ENCODE data around the gene GSS.

GSS gene

DNA sequence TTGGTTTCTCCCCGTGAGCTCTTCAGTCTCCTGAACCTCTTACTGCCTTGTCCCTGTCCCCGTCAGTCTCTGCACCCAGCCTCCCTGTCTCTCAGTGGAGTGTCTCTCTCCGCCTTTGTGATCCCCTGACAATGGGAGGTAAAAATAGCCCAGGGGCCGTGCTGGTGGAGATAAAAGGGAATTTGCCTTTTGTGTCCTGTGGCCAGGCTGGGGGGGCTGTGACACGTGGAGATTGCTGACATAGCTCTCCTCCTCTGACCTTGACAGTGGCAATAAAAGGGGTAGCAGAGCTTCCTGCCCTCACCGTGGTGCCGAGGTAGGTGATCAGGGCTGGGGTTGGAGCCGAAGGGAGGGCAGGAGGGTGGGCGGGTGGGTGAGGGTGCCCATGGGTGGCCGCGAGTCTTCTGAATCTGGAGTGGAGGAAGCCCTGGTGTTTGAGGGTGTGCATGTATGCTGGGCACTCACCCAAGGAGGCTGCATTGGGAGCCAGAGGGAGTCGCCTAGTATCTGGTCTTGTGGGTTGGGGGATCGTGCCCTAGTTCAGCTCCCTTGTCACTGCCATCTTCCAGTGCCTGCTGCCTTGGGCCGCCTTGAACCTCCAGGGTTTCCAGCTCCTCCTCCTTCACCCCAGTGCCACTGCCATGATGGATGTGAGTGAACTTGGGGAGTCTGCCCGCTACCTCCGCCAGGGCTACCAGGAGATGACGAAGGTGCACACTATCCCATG, 21.9 kb upstream of the GSS start:
- DNase-seq: no peak

DNA sequence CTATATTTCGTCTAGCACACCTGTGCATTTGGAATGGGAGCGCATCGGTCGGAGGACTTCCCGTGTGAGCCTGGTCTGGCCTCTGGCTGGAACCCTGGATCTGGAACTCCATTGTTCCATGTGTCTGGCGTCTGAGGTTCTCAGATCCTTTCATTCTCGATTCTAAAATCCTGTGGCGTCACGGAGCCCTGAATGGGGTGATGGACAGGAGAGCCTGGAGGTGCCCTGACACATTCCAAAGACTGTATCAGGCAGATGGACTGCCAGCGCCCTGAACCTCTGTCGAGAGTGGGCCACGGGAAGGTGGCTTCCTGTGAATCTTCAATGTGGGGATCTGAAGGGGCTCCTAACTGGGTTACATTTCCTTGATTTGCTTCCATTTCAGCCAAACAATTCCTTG, 20.7 kb upstream of the GSS start:
- DNase-seq: no peak

DNA sequence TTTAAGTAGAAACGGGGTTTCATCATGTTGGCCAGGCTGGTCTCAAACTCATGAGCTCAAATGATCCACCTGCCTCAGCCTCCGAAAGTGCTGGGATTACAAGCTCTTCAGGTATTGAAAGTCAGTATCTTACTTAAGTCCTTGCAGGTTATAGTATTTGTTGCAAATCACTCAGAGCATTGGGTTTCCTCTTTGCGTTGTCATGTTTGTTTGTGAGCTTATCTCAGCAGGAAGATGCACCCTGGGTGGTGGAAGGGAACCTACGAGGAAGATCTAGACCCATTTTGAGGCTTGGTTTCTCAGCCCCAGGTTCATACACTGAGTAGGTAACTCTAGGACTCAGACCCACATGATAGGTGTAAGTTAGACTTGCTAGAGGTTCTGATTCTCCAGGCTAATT, 18.6 kb upstream of the GSS start:
- no peak for DNase-seq

DNA sequence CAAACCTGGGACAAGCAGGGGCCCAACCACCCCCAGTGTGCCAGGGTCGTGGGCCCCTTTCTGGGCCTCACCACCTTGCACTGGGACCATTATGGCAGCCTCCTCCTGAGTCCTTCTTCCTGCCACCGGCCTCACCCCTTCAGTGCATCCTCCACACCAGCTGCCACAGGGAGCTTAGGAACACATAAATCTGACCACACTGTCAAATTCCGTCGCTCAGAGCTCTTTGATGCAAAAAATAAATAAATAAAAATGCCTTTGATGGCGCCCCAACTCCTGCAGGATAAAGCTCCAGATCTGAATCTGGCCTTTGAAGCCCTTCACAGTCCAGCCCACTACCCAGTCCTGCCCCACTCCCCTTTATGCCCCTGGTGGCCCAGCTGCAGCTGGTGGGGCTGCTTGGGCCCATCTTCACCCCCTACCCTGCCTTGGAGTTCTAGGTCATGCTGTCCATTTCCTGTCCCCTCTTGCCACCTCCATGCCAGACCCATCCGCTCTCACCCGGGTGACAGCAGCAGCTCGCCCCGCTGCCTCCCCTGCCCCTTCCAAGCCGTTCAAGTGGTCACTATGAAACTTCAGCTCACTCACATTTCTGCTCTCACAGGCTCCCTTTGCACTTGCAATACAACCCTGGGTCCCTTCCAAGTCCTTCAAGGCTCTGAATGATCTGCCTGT, 16.1 kb upstream of the GSS start:
- no peak for DNase-seq

DNA sequence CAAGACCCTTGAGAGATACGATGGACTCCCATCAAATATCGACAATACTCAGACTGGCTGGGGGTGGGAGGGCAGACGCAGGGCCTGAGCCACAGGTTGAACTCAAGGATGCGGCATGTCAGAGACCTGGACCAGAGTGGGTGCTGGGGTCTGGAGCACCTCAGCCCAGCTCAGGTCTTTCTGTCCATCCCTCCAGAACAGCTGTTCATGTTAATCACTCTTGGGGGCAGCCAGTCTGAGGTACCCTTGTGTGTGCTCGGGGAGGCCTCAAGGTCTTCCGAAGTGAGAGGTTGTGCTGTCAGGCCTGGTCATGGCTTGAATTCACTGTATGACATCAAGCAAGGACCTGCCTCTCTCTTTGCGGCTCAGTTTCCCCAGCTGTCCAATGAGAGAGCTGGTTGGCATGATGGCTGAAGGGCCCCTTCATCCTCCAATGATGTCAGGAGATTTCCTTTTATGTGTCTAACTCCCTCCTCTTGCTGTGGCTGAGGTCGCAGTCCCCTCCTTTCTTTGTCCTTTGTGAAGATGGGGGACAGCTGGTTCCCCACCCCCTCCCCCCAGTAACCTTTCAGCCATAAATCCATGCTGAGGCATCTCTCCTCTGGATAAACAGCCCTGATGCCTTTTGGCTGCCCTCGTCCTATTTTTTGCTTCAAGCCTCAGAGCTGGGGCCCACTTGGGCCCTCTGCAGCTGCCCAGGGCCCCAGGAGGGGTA, 15.4 kb upstream of the GSS start:
- no peak for DNase-seq

DNA sequence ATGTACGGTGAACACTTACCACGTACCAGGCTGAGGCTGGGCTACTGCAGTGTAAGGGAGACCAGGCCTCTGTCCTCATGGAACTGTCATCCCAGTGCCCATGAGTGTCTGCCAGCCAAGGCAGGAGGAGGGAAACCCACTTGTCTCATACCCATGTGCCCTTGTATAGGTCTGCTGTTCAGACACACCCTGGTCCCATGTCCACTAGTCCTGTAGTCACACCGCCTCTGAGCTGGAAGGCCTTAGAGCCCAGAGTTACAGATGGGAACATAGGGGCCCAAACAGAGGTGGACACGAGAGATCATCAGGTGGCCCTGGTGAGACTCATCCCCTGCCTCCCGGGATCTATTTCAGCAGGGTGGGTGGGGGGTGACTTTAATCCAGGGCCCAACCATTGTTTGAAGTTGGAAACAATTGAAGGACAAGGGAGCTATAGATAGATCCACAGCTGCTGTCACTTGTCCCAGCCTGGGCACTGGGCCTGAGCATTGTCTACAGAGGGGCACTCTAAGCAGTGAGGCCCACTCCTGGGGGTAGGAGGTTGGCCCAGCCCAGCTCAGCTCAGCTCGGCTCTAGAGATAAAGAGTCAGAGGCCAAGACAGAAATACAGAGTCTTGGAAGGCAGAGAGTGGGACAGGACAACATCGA, 14.7 kb upstream of the GSS start:
- DNase-seq: no peak

DNA sequence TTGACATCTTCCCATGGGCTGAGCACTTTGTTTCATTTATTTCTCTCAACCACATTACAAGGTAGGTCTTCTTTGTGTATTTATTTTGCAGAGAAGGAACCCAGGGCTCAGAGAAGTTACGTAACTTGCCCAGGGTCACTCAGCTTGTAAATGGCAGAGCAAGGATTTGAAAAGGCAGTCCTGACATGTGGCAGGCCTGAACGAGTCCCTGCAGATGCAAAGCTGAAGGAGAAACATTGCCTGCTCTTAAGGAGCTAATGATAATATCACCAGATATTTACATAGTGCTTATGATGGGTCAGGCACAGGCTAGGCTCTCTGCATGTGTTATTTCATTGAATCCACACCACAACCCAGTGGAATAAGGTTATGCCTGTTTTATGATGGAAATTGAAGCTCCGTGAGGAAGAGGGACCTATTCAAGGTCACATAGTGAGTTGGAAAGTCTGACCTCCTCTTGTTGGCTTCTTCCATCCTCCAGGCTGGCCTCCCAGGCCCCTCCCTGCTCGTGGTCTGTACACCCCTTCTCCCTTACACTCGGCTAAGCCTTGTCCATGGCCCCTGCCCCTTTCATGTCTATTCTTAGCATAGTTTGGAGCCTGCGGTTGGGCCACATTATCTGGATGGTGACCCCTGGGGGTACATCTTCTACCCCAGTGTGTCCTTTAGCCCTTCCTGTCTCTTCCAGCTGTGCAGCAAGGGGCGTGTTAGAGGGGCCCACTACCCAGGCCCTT, 12.6 kb upstream of the GSS start:
- DNase-seq: no peak

DNA sequence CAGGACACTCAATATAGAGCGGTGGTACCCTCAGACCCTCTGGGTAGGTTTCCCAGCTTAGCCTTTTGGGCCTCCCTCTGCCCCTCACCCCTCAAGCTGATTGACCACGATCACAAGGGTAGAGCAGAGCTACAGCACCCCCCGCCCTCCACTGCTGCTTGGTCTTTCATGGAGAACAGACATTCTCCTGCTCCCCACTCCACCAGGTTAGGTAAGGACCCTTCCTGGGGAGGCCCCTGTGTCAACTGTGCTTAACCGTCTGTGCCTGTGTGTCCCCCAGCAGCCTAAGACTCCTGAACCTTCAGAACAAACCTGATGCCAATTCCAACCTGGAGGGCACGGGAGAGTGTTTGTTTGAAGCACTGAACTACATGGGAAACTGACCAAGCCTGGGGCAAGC, 11.8 kb upstream of the GSS start:
- no peak for DNase-seq

DNA sequence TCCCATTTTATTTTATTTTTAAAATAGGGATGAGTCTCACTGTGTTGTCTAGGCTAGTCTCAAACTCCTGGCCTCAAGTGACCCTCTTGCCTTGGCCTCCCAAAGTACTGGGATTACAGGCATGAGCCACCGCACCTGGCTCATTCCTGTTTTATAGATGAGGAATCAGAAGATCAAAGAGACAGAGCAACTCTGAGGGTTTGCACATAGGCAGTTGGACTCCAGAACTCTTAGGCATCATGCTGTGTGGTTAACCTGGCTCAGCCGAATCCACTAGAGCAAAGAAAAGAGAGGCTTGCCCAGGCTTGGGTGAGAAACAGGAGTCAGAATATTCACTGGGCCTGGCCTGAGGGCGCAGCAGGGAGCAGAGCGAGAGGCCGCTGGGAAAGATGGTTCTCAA, 9.4 kb upstream of the GSS start:
- DNase-seq: no peak

DNA sequence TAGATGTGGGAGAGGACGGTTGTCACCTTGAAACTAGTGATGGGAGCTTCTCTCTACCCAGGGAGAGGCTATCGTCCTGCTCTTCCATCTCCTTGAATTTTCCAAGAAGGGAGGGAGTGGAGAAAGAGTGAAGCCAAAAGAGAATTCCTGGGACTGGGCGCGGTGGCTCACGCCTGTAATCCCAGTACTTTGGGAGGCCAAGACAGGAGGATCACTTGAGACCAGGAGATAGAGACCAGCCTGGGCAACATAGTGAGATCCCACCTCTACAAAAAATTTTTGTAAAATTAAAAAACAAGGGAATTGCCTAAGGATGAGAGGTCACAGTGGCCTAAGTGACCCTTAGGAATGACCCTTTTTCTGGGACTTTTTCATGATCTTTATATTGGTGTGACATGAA, 8.9 kb upstream of the GSS start:
- DNase-seq: no peak

DNA sequence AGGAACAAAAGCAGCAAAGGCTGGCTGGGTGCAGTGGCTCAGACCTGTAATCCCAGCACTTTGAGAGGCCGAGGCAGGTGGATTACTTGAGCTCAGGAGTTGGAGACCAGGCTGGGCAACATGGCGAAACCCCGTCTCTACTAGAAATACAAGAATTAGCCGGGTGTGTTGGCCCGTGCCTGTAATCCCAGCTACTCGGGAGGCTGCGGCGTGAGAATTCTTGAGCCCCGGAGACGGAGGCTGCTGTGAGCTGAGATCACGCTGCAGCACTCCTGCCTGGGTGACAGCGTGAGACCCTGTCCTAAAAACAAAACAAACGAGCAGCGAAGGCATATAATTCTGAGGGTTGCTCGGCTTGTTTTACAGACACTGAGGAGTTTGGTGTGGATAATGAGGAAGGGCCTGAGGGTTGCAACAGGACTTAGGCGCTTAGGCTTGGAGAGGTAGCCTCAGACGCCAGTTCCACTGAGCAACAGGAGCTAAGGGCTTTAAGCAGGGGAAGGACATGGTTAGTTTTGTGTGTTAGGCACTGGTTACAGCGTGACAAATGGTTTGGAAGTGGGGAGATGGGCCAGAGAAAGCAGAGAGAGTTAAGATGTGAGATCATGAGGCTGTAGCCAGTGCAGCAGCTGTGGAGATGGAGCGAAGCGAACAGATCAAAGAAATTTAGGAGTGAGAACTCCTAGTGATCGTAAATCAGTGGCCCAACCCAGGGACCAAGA, 1.3 kb upstream of the GSS start:
- DNase-seq: no peak

DNA sequence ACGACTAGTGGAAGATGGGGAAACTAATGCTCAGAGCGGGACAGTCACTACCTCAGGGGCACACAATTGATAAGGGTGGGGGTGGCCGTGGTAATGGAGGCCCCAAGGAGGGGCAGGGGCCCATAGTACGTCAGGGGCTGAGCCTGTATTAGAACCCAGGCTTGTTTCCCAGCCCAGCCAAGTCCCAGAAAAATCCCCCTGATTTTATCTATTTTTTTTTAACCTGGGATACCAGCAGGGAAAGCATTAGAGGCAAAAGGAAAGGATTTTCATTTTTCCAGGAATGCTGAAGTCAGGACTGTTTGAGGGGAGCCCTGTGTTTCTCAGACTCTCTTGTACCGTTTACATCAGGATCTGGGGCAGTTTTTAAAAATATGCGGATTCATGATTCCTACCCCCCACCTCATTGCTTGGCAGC, 444 bp upstream of the GSS start:
- DNase-seq: no peak

DNA sequence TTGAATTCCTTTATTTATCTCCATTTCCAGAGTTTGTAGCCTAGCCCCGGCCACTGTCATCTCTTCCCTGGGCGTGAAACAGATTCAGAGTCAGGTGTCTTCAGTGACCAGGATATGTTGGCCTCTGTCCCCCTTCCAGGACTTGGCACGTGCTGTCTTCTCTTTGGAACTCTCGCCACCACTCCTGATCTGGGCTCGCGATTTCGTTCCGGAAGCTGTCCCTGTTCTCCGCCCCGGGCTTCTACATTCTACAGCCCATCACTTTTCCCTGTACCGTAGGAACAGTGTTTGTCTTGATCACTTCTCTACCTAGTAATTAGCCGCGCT, 739 bp downstream of the GSS start:
- no peak for DNase-seq

DNA sequence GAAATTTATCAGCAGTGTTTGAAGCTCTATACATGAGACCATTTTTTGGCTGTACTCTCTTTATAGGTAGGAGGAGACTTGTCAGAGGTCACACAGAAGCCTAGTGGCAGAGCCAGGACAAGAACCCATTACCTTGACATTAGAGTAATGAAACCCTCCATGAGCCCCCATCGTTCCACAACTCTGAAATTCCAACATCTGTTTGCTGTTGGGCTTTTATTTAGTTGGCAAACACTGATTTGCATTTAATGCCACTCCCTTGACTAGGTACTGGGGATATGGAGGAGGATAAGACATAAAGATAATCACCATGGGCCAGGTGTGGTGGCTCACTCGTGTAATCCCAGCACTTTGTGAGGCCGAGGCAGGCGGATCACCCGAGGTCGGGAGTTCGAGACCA, 1.6 kb downstream of the GSS start:
- DNase-seq: no peak

DNA sequence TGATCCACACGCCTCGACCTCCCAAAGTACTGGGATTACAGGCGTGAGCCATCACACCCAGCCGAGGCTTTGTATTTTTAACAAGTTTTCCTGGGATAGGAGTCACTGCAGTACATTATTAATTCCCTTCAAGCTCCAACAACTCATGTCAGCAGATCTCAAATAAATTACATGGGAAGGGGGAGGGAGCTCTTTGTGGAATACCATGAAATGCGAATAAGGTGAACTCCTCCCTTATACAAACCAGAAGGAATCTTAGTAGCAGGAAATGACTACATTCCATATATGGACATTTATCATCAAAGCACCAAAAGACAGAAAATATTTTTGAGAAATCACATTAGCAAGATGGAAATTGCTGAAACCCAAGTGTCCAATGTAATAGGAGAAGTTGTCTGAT, 2.9 kb downstream of the GSS start:
- no peak for DNase-seq

DNA sequence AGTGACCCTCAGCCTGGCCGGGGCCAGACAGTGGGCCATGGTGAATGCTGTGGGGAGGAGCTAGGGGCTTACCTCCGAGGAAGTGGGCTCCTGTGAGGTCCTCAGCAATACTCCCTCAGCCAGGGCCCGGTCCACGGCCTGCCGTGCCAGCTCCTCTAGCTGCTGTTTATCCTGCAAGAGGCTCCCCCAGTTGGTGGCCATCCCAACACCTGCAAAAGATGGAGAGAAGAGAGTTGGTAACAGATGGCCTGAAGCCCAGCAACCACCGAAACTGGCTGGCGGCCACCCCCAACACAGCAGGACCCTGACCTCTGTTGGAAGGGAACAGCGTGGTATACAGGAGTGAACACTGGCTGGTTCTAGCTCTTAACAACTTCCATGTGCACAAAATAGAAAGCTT, 4.0 kb downstream of the GSS start:
- DNase-seq: no peak

DNA sequence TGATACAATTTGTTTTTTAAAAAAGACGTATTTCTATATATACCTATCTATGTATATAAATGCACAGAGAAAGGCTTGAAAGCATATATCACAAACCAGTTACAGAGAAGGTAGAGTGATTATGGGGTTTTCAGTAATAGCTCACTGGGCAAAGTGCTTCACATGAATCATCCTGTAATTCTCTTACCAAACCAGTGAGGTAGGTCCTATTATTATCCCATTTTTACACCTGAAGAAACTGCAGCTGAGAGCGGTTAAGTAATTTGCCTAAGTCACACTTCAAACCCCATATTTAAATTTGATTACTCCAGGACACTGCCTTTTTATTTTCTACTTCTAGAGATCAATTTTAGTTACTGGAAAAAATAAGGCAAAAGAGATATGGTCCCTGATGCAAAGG, 4.4 kb downstream of the GSS start:
- no peak for DNase-seq

DNA sequence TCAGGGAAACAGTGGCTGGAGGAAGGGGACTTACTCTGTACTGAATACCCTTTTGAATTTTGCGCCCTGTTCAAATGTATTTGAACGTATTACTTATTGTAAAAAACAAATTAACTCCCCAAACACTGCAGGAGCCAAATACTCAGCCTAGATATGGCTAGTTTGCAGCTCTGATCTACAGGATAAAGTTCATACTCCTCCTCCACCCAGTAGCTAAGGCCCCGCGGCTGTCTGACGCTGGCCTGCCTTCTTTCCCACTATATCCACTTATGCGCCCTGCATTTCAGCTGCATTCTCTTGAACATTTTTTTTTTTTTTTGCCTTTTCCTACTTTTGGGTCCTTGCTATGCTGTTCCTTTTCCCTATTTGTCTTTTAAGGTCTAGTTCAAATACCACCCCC, 6.5 kb downstream of the GSS start:
- no peak for DNase-seq

DNA sequence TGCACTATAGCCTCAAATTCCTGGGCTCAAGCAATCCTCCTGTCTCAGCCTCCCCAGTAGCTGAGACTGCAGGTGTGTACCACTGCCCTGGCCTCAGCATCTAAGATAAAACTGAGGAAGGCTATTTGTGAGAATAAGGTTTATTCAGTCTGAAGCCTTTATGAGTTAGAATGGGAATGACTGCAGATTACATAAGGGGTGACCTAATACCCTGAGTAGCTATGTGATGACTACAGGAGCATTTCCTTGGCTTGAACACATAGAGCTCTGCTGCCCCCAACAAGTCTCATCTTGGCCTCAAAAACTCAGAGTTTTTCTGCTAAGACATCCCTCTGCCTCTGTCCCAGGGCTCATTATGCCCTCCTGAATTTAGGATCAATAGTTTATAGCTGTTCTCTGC, 7.6 kb downstream of the GSS start:
- DNase-seq: no peak

DNA sequence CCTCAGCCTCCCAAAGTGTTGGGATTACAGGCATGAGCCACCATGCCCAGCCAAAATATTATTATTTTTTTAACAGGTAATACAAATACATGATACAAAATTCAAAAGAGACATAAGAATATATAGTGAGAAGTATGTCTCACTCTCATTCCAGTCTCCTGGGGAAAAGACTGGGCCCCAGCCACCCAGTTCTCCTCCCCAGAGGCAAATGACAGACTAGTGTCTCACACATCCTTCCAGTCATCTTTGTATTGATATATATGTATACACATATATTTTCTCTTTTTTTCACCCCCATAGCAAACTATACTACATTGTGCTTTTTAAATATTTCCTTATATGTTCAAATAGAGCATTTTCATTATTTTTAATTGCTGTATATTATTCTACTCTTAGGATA, 8.3 kb downstream of the GSS start:
- no peak for DNase-seq

DNA sequence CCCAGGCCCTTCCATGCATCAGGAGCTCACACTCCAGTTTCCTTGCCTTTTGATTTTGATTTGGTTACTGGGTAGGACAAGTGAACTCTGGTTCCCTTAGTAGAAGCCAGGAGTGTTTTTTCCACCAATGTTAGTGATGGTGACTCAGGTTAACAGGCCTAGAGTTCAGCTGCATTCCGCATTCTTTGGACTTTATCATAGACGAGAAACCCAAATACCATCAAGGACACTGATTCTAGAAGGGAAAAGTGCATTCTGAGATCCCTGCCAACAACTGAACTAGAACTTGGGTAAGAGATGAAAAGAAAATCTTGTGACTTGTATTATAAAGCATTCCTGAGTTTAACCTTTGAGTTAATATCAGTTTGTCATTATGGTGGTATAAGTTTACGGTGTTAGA, 8.9 kb downstream of the GSS start:
- DNase-seq: no peak

DNA sequence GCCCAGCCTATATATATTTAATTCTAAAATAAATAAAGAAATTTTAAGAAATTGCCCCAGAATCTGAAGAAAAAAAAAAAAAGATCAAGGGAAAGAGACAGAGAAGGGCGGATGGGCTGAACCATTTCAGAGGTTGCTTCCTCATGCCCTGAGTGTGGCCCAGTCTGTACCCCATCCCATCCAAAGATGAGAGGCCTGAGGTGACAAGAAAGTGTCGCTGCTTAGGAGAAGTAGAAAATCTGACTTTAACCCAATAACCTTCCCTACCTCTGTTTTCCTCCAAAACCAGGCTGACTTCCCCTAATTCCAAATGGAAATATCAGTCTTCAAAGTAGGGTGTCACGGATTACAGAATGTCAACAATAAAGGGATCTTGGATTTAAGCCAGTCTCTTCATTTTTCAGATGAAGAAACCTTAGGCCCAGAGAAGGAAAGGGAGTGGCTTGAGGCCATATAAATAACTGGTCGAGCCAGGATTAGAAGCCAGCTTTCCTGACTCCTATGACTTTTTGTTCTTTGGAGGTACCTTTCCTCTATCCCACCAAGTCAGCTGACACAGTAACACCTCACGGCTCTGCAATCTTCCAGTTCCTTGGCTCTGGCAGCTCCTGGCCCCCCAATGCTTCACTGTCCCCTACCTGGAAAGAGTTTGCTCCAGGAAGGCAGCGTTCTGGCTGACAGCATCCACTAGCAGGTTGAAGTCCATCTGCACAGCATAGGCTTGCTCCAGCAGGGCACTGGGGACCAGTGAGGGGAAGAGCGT, 10.1 kb downstream of the GSS start:
- no peak for DNase-seq
